Liver (tissue), 9 donors: ENCODE data around the gene C2CD4C. TPM values are rescaled to one million over a fixed set of nuclear protein-coding genes. Genes with fewer than 3 reads are reported as not detected.

ENCODE experiments used
- DNase-seq: peaks from one replicate; pipeline ENCODE4 v3.0.0-alpha.2; 2017; ENCODE audit warnings: low spot score
- H3K27ac ChIP-seq, 2 donors: one replicate each; pipeline ENCODE4 v1.7.0; 2013; ENCODE audit warnings: inconsistent platforms in 2 of 2, low read length in 2 of 2, control low read depth in 1 of 2, low read depth in 1 of 2, mild to moderate bottlenecking in 1 of 2
- H3K27me3 ChIP-seq, 4 donors: one replicate each; pipeline versions ENCODE4 v1.6.1 to v1.7.0; 2013; ENCODE audit warnings: low read length in 3 of 4, inconsistent platforms in 1 of 4, mild to moderate bottlenecking in 1 of 4, moderate library complexity in 1 of 4; ENCODE audit not compliant: control insufficient read depth in 4 of 4, insufficient read depth in 4 of 4
- H3K36me3 ChIP-seq, 4 donors: one replicate each; pipeline versions ENCODE4 v1.6.1 to v1.7.0; 2013; ENCODE audit warnings: low read length in 3 of 4, mild to moderate bottlenecking in 3 of 4, low read depth in 1 of 4, moderate library complexity in 1 of 4; ENCODE audit not compliant: control insufficient read depth in 4 of 4, insufficient read depth in 3 of 4
- H3K4me1 ChIP-seq, 4 donors: one replicate each; pipeline versions ENCODE4 v1.6.1 to v1.7.0; 2013; ENCODE audit warnings: low read length in 3 of 4, mild to moderate bottlenecking in 3 of 4, moderate library complexity in 1 of 4; ENCODE audit not compliant: control insufficient read depth in 4 of 4, insufficient read depth in 4 of 4
- H3K4me3 ChIP-seq, 3 donors: one replicate each; pipeline versions ENCODE4 v1.6.1 to v1.7.0; 2013; ENCODE audit warnings: low read length in 3 of 3, control low read depth in 1 of 3, low read depth in 1 of 3, mild to moderate bottlenecking in 1 of 3
- H3K9ac ChIP-seq, 2 donors: one replicate each; pipeline ENCODE4 v1.7.0; 2013; ENCODE audit warnings: low read length in 2 of 2, mild to moderate bottlenecking in 2 of 2, moderate library complexity in 2 of 2, control low read depth in 1 of 2, low read depth in 1 of 2
- H3K9me3 ChIP-seq, 4 donors: one replicate each; pipeline versions ENCODE4 v1.6.1 to v1.7.0; 2013; ENCODE audit warnings: low read length in 3 of 4; ENCODE audit not compliant: control insufficient read depth in 4 of 4
- CTCF ChIP-seq: fragments of 150-350 bp; IDR thresholded peaks from 2 replicates; pipeline ENCODE4 v1.5.1; 2017; ENCODE audit warnings: improper control_type of control experiment, low read depth, low read length; ENCODE audit not compliant: missing input control
- EGR1 ChIP-seq, 2 donors: IDR thresholded peaks; 2 replicates each; pipeline ENCODE4 v1.6.1; 2016 to 2018; ENCODE audit warnings: antibody characterized with exemption in 2 of 2, low read depth in 2 of 2
- FOXA1 ChIP-seq: IDR thresholded peaks from 2 replicates; pipeline ENCODE4 v1.6.1; 2016; ENCODE audit warnings: antibody characterized with exemption
- FOXA2 ChIP-seq: IDR thresholded peaks from 2 replicates; pipeline ENCODE4 v1.6.1; 2016; ENCODE audit warnings: antibody characterized with exemption
- GABPA ChIP-seq, 2 donors: IDR thresholded peaks in 1 of 2; conservative IDR thresholded peaks in 1 of 2; 2 replicates each; pipeline ENCODE4 v1.6.1; 2016; ENCODE audit warnings: antibody characterized with exemption in 2 of 2, mild to moderate bottlenecking in 1 of 2, moderate library complexity in 1 of 2
- HNF4A ChIP-seq, 2 donors: conservative IDR thresholded peaks; 2 replicates each; pipeline ENCODE4 v1.6.1; 2016; ENCODE audit warnings: antibody characterized with exemption in 2 of 2, mild to moderate bottlenecking in 2 of 2
- HNF4G ChIP-seq: IDR thresholded peaks from 2 replicates; pipeline ENCODE4 v1.6.1; 2016; ENCODE audit warnings: antibody characterized with exemption
- JUND ChIP-seq, 2 donors: IDR thresholded peaks; 2 replicates each; pipeline ENCODE4 v1.6.1; 2016; ENCODE audit warnings: antibody characterized with exemption in 2 of 2
- MAX ChIP-seq: IDR thresholded peaks from 2 replicates; pipeline ENCODE4 v1.6.1; 2016; ENCODE audit warnings: antibody characterized with exemption
- NR2F2 ChIP-seq: IDR thresholded peaks from 2 replicates; pipeline ENCODE4 v1.6.1; 2016; ENCODE audit warnings: antibody characterized with exemption
- RAD21 ChIP-seq, 2 donors: IDR thresholded peaks; 2 replicates each; pipeline ENCODE4 v1.6.1; 2016; ENCODE audit warnings: antibody characterized with exemption in 2 of 2, mild to moderate bottlenecking in 2 of 2
- REST ChIP-seq: IDR thresholded peaks from 2 replicates; pipeline ENCODE4 v1.6.1; 2016; ENCODE audit warnings: antibody characterized with exemption, mild to moderate bottlenecking
- RXRA ChIP-seq, 2 donors: IDR thresholded peaks; 2 replicates each; pipeline ENCODE4 v1.6.1; 2017 to 2018; ENCODE audit warnings: antibody characterized with exemption in 2 of 2, mild to moderate bottlenecking in 1 of 2
- TAF1 ChIP-seq: conservative IDR thresholded peaks from 2 replicates; pipeline ENCODE4 v1.6.1; 2016; ENCODE audit warnings: antibody characterized with exemption, mild to moderate bottlenecking
- YY1 ChIP-seq: IDR thresholded peaks from 2 replicates; pipeline ENCODE4 v1.6.1; 2016; ENCODE audit warnings: antibody characterized with exemption, mild to moderate bottlenecking
- WGBS: extraction: QIAGEN DNeasy Blood & Tissue Kit; methylation state at CpG from one replicate; pipeline ENCODE4 v1.1.7; 2013; 5-methylcytosine and 5-hydroxymethylcytosine counted together
- polyA plus RNA-seq, 2 donors: library from polyadenylated mRNA; stranded (reverse) in 1 of 2; unstranded in 1 of 2; fragments of 200-250 nt in 1 of 2; fragments of >200 nt in 1 of 2; fragmentation: Nextera tagmentation in 1 of 2; extraction: Ambion mirVana in 1 of 2; gene quantifications; one replicate each; pipeline versions ENCODE4 v1.2.1 to v1.2.3, GENCODE V29; 2013 to 2015
- total RNA-seq, 2 donors: library from RNA; depleted of rRNA; stranded (reverse); fragments of >200 nt; gene quantifications; one replicate each; pipeline ENCODE4 v1.2.3, GENCODE V29; 2014
- TF ChIP-seq, protein P1 (sequence below): IDR thresholded peaks from 2 replicates; pipeline ENCODE4 v1.6.1; 2016; ENCODE audit warnings: antibody characterized with exemption
- TF ChIP-seq, protein P2 (sequence below): IDR thresholded peaks from 2 replicates; pipeline ENCODE4 v1.6.1; 2016; ENCODE audit warnings: antibody characterized with exemption
- donor health status: healthy.
- donor health status: healthy.
- donor health status: healthy.
- donor health status: healthy.
- donor health status: healthy.

The C2CD4C gene
- total and polyA plus RNA-seq, 4 donors, result 0.08 to 0.42 (median 0.19) TPM

DNA sequence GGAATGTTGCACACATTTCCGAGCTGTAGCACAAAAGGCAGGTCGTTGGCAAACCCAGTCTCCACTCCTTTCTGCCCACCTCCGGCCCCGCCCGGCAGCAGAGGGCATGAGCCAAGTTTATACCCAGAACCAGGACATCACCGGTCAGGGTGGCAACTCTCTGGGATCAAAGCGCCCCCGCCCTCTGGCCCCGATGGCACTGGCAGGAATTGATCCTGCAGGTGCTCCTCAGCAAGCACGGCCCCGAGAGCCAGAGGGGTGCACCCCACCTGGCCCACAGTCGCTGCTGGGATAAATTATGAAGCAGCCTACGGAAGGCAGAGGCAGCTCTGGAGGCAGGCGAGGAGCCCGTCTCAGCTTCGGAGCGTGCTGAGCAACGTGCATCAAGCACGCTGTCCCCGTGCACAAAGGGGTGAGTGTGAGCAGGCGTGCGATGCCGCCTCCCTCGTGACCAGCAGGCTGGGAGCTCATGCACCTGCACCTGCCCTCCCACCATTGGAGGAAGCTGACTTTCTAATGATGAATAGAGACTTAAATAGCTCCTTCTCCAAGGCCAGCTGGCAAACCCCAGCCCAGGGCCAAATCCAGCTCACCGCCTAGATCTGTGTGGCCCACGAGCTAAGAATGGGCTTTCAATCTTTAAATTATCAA, 26.2 kb upstream of the C2CD4C start:
- 93% methylated on average over 26 of the region's 26 CpGs for WGBS
- Histone ChIP-seq H3K4me3 (no peak overlapping the region), H3K27me3 (no peaks in the 10 kb centered on the region), H3K9me3 (no peaks in the 10 kb centered on the region), H3K4me1 (no peaks in the 10 kb centered on the region), H3K36me3 (peaks cover 7 to 31% (median 9%) of the 10 kb centered on the region in 4 donors), H3K27ac (no peak overlapping the region), H3K9ac (no peak overlapping the region)
- no peak for TF ChIP-seq YY1
- TF ChIP-seq HNF4G, result no peak
- no peak for TF ChIP-seq CTCF
- no peak for TF ChIP-seq MAX
- TF ChIP-seq, protein P1, sequence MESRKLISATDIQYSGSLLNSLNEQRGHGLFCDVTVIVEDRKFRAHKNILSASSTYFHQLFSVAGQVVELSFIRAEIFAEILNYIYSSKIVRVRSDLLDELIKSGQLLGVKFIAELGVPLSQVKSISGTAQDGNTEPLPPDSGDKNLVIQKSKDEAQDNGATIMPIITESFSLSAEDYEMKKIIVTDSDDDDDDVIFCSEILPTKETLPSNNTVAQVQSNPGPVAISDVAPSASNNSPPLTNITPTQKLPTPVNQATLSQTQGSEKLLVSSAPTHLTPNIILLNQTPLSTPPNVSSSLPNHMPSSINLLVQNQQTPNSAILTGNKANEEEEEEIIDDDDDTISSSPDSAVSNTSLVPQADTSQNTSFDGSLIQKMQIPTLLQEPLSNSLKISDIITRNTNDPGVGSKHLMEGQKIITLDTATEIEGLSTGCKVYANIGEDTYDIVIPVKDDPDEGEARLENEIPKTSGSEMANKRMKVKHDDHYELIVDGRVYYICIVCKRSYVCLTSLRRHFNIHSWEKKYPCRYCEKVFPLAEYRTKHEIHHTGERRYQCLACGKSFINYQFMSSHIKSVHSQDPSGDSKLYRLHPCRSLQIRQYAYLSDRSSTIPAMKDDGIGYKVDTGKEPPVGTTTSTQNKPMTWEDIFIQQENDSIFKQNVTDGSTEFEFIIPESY, result no peak
- no peak for TF ChIP-seq FOXA2
- TF ChIP-seq EGR1 (IDR thresholded peaks at IDR 0.05; ENCODE audit: low read depth in 2 of 2), result no peak
- no peak for TF ChIP-seq RXRA (IDR thresholded peaks at IDR 0.05)
- no peak for TF ChIP-seq TAF1
- TF ChIP-seq, protein P2, sequence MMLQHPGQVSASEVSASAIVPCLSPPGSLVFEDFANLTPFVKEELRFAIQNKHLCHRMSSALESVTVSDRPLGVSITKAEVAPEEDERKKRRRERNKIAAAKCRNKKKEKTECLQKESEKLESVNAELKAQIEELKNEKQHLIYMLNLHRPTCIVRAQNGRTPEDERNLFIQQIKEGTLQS, result no peak
- TF ChIP-seq HNF4A (conservative IDR thresholded peaks at IDR 0.05), result no peak
- no peak for TF ChIP-seq JUND (IDR thresholded peaks at IDR 0.05)
- TF ChIP-seq REST, result no peak
- no peak for TF ChIP-seq NR2F2
- no peak for TF ChIP-seq FOXA1
- TF ChIP-seq GABPA (IDR thresholded peaks at IDR 0.05 in 1 of 2, conservative IDR thresholded peaks at IDR 0.05 in 1 of 2), result no peak
- no peak for TF ChIP-seq RAD21 (IDR thresholded peaks at IDR 0.05)
- DNase-seq, result no peak
